Dedifferentiated amniotic fluid mesenchymal stem cell (primary cell): ENCODE data around the gene MOSMO.
"Not testable (repeated sequence)": the region's sequence is repeated elsewhere in the genome, so short reads cannot be mapped to it uniquely, and the experiment has no call there.

Experiments used
- DNase-seq: peaks from one replicate; pipeline ENCODE4 v3.0.0-alpha.2; 2016; ENCODE audit errors: extremely low spot score

MOSMO gene

GRCh38 chr16:22002047-22002446, 5.9 kb upstream of the MOSMO start:
- not testable (repeated sequence) for DNase-seq

GRCh38 chr16:22003195-22003594, 4.7 kb upstream of the MOSMO start:
- DNase-seq: no peak

GRCh38 chr16:22004341-22004740, 3.6 kb upstream of the MOSMO start:
- no peak for DNase-seq

- no peak for DNase-seq
Observed at GRCh38 chr16:22005746-22006145, 2.2 kb upstream of the MOSMO start.

GRCh38 chr16:22006636-22007035, 1.3 kb upstream of the MOSMO start:
- no peak for DNase-seq

- DNase-seq: no peak
Observed at GRCh38 chr16:22007159-22007508, 777 bp upstream of the MOSMO start.

GRCh38 chr16:22008215-22009059, 526 bp downstream of the MOSMO start:
- DNase-seq: no peak

- no peak for DNase-seq
Observed at GRCh38 chr16:22010902-22011301, 3.0 kb downstream of the MOSMO start.

GRCh38 chr16:22012241-22012640, 4.3 kb downstream of the MOSMO start:
- DNase-seq: no peak

- no peak for DNase-seq
Observed at GRCh38 chr16:22013486-22013885, 5.6 kb downstream of the MOSMO start.

- DNase-seq: no peak
Observed at GRCh38 chr16:22014271-22014873, 6.5 kb downstream of the MOSMO start.

GRCh38 chr16:22016927-22017326, 9.0 kb downstream of the MOSMO start:
- DNase-seq: no peak

GRCh38 chr16:22018559-22018958, 10.6 kb downstream of the MOSMO start:
- DNase-seq: no peak

- DNase-seq: no peak
Observed at GRCh38 chr16:22022151-22022550, 14.2 kb downstream of the MOSMO start.

- no peak for DNase-seq
Observed at GRCh38 chr16:22023505-22023904, 15.6 kb downstream of the MOSMO start.

- DNase-seq: not testable (repeated sequence)
Observed at GRCh38 chr16:22024785-22025184, 16.9 kb downstream of the MOSMO start.

GRCh38 chr16:22027633-22028032, 19.7 kb downstream of the MOSMO start:
- DNase-seq: no peak

GRCh38 chr16:22029632-22030031, 21.7 kb downstream of the MOSMO start:
- DNase-seq: no peak

GRCh38 chr16:22030087-22030812, 22.3 kb downstream of the MOSMO start:
- DNase-seq: no peak

- no peak for DNase-seq
Observed at GRCh38 chr16:22031483-22032083, 23.7 kb downstream of the MOSMO start.

GRCh38 chr16:22034503-22034902, 26.6 kb downstream of the MOSMO start:
- no peak for DNase-seq

GRCh38 chr16:22035153-22035552, 27.2 kb downstream of the MOSMO start:
- no peak for DNase-seq
